ENCODE measurements around the gene ARMCX2. TPM values are rescaled to one million over a fixed set of nuclear protein-coding genes. Genes with fewer than 3 reads are reported as not detected.

ARMCX2 gene
- total RNA-seq, 1 experiment from 2014 or later: 4.4 TPM

- H3K27ac ChIP-seq: no peak overlapping the region
- H3F3A ChIP-seq (ENCODE audit: insufficient read depth, low read depth): no peaks in the 10 kb centered on the region
- no peaks in the 10 kb centered on the region for H3K27me3 ChIP-seq (ENCODE audit: insufficient read depth, low read depth)
- no peaks in the 10 kb centered on the region for H3K79me2 ChIP-seq (ENCODE audit: low read depth)
- no peaks in the 10 kb centered on the region for H3K9me2 ChIP-seq (ENCODE audit: insufficient read depth)
- BruUV-seq (replicated peaks): no TSS peak
- no peaks in the 10 kb centered on the region for H3K9me3 ChIP-seq (ENCODE audit: insufficient read depth, low read depth)
- H3K4me3 ChIP-seq: no peak overlapping the region
- intact Hi-C loops (cut with micrococcal nuclease; ENCODE audit: unreplicated experiment): no loop called here
- H4K20me1 ChIP-seq (ENCODE audit: insufficient read depth): no peaks in the 10 kb centered on the region
- TF ChIP-seq CTCF (conservative IDR thresholded peaks at IDR 0.05) (no peak), EZH2 (IDR thresholded peaks at IDR 0.05; ENCODE audit: low read depth) (no peak)
- no peak overlapping the region for H3K4me2 ChIP-seq
- no peaks in the 10 kb centered on the region for H3K4me1 ChIP-seq (replicated peaks; ENCODE audit: insufficient read depth)
- ChIA-PET CTCF (no interaction called here), POLR2A (ENCODE audit: unreplicated experiment) (no interaction called here)
- no peak overlapping the region for H2AFZ ChIP-seq
- no peaks in the 10 kb centered on the region for H3K36me3 ChIP-seq (ENCODE audit: low read depth)
- no peak for DNase-seq
These were observed 20.1 kb downstream of the ARMCX2 start for GRCh38 chrX:101639583-101639982.

- Histone ChIP-seq H3K4me1 (replicated peaks; ENCODE audit: insufficient read depth) (peaks cover 4% of the 10 kb centered on the region; the same call in 1 of the 2 replicates), H3K27ac (no peak overlapping the region), H3K9me3 (ENCODE audit: insufficient read depth, low read depth) (no peaks in the 10 kb centered on the region), H2AFZ (no peak overlapping the region), H3K4me2 (no peak overlapping the region), H3K4me3 (no peak overlapping the region), H3K79me2 (ENCODE audit: low read depth) (no peaks in the 10 kb centered on the region), H3F3A (ENCODE audit: insufficient read depth, low read depth) (no peaks in the 10 kb centered on the region), H3K36me3 (ENCODE audit: low read depth) (no peaks in the 10 kb centered on the region), H3K27me3 (ENCODE audit: insufficient read depth, low read depth) (no peaks in the 10 kb centered on the region), H3K9me2 (ENCODE audit: insufficient read depth) (no peaks in the 10 kb centered on the region), H4K20me1 (ENCODE audit: insufficient read depth) (no peaks in the 10 kb centered on the region)
- DNase-seq: peak in 1 of 2 experiments; percentile 8
- CTCF ChIA-PET: no interaction called here
- intact Hi-C loops (cut with micrococcal nuclease; ENCODE audit: unreplicated experiment): loop anchor here (5.0 kb wide), 1 partner anchor 212 kb away; the partner anchor contains the start of genes GLA and HNRNPH2
- TF ChIP-seq CTCF (conservative IDR thresholded peaks at IDR 0.05) (no peak), EZH2 (IDR thresholded peaks at IDR 0.05; ENCODE audit: low read depth) (no peak)
- POLR2A ChIA-PET (ENCODE audit: unreplicated experiment): no interaction called here
- no TSS peak for BruUV-seq (replicated peaks)
These were observed 40.3 kb downstream of the ARMCX2 start for GRCh38 chrX:101619364-101619763.

- Histone ChIP-seq H3K4me2 (peak within 1 kb of the TSS; percentile 78), H3K36me3 (ENCODE audit: low read depth) (no peaks in the 10 kb centered on the region), H3K9me2 (ENCODE audit: insufficient read depth) (no peaks in the 10 kb centered on the region), H3F3A (ENCODE audit: insufficient read depth, low read depth) (no peaks in the 10 kb centered on the region), H3K27me3 (ENCODE audit: insufficient read depth, low read depth) (no peaks in the 10 kb centered on the region), H2AFZ (peak within 1 kb of the TSS; percentile 92), H4K20me1 (ENCODE audit: insufficient read depth) (no peaks in the 10 kb centered on the region), H3K4me1 (replicated peaks; ENCODE audit: insufficient read depth) (peaks cover 1% of the 10 kb centered on the region; the same call in 1 of the 2 replicates), H3K27ac (no peak within 1 kb of the TSS), H3K9me3 (ENCODE audit: insufficient read depth, low read depth) (no peaks in the 10 kb centered on the region), H3K4me3 (peak within 1 kb of the TSS; percentile 71), H3K79me2 (ENCODE audit: low read depth) (no peaks in the 10 kb centered on the region)
- intact Hi-C loops (cut with micrococcal nuclease; ENCODE audit: unreplicated experiment): loop anchor here (5.0 kb wide), 1 partner anchor 210 kb away; the partner anchor contains the start of genes GLA and HNRNPH2
- POLR2A ChIA-PET (ENCODE audit: unreplicated experiment): interaction anchor here (0.6 to 0.7 kb wide), 3 partner anchors 36 to 1003 kb away, joined by 3 to 5 read pairs (median 4); no protein-coding TSS in a partner anchor
- TF ChIP-seq EZH2 (IDR thresholded peaks at IDR 0.05; ENCODE audit: low read depth): no peak
- peak; percentile 52 for TF ChIP-seq CTCF (conservative IDR thresholded peaks at IDR 0.05)
- no TSS peak for BruUV-seq (replicated peaks)
- CTCF ChIA-PET: no interaction called here
- peak; percentile 41 to 47 for DNase-seq
These were observed 42.1 kb downstream of the ARMCX2 start, which contains the start of gene ARMCX6 for GRCh38 chrX:101617211-101618191. ARMCX6 (minus strand) TSS chrX:101618000; CDS start chrX:101616620, 1,380 bp downstream.

All from PC-9 (cell line).